Peyer's patch (tissue), 4 donors: Measurements from ENCODE around the gene ZNF396. TPM values are rescaled to one million over a fixed set of nuclear protein-coding genes. Genes with fewer than 3 reads are reported as not detected.

Experiments used
- DNase-seq, 3 donors: peaks; one replicate each; pipeline ENCODE4 v3.0.0-alpha.2; 2017 to 2019
- H3K27ac ChIP-seq, 4 donors: fragments of 200-600 bp; sonication (generic); one replicate each; pipeline ENCODE4 v1.5.1; 2016 to 2019
- H3K27me3 ChIP-seq, 2 donors: fragments of 200-600 bp; sonication (generic); one replicate each; pipeline ENCODE4 v1.5.1; 2019
- H3K36me3 ChIP-seq, 3 donors: fragments of 200-600 bp; sonication (generic); one replicate each; pipeline ENCODE4 v1.5.1; 2016 to 2019
- H3K4me1 ChIP-seq, 4 donors: fragments of 200-600 bp; sonication (generic); one replicate each; pipeline ENCODE4 v1.5.1; 2016 to 2019
- H3K4me3 ChIP-seq, 4 donors: fragments of 200-600 bp; sonication (generic); 1 replicate in 3 of 4; 2 replicates in 1 of 4; pipeline ENCODE4 v1.5.1; 2016 to 2019; ENCODE audit warnings: mild to moderate bottlenecking in 1 of 4
- H3K9me3 ChIP-seq, 4 donors: fragments of 200-600 bp; sonication (generic); one replicate each; pipeline ENCODE4 v1.5.1; 2016 to 2019; ENCODE audit warnings: mild to moderate bottlenecking in 1 of 4
- POLR2A ChIP-seq, 2 donors: fragments of 450-650 bp; IDR thresholded peaks; one replicate each; pipeline ENCODE4 v1.5.1; 2017; ENCODE audit warnings: antibody characterized with exemption in 2 of 2, mild to moderate bottlenecking in 2 of 2, moderate library complexity in 2 of 2
- total RNA-seq, 4 donors: library from RNA; depleted of rRNA; stranded (reverse); fragments of >200 nt; gene quantifications; one replicate each; pipeline ENCODE4 v1.1.0, GENCODE V29; 2016
- TF ChIP-seq, protein P1 (sequence below), 6 experiments: fragments of 450-650 bp in 4 of 6; fragments of 200-600 bp in 2 of 6; sonication (generic) in 1 of 6; IDR thresholded peaks; one replicate each; pipeline ENCODE4 v1.5.1; 2017 to 2019; ENCODE audit warnings: antibody characterized with exemption in 6 of 6, mild to moderate bottlenecking in 3 of 6, moderate library complexity in 1 of 6

ZNF396 gene
- total RNA-seq, 4 donors from 2014 or later, result 1.9 to 6.6 (median 3.7) TPM

DNA sequence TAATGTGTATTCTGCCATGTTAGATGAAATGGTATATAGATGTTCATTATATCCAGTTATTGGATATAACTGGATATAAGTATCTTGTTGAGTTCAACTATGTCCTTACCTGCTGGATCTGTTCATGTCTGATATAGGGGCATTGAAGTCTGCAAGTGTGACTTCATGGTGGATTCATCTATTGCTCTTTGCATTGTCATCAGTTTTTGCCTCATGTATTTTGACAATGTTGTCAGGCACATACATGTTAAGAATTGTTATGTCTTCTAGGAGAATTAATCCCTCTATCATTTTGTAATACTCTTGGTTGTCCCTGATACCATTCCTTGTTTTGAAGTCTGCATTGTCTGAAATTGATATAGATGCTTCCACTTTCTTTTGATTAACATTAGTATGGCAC, 48.3 kb downstream of the ZNF396 start:
- Histone ChIP-seq H3K36me3 (peaks cover 0 to 22% (median 0%) of the 10 kb centered on the region in 3 donors), H3K9me3 (no peaks in the 10 kb centered on the region), H3K27ac (no peak overlapping the region), H3K4me3 (no peak overlapping the region), H3K27me3 (no peaks in the 10 kb centered on the region), H3K4me1 (no peaks in the 10 kb centered on the region)
- TF ChIP-seq POLR2A (IDR thresholded peaks at IDR 0.05), result no peak
- TF ChIP-seq, protein P1, sequence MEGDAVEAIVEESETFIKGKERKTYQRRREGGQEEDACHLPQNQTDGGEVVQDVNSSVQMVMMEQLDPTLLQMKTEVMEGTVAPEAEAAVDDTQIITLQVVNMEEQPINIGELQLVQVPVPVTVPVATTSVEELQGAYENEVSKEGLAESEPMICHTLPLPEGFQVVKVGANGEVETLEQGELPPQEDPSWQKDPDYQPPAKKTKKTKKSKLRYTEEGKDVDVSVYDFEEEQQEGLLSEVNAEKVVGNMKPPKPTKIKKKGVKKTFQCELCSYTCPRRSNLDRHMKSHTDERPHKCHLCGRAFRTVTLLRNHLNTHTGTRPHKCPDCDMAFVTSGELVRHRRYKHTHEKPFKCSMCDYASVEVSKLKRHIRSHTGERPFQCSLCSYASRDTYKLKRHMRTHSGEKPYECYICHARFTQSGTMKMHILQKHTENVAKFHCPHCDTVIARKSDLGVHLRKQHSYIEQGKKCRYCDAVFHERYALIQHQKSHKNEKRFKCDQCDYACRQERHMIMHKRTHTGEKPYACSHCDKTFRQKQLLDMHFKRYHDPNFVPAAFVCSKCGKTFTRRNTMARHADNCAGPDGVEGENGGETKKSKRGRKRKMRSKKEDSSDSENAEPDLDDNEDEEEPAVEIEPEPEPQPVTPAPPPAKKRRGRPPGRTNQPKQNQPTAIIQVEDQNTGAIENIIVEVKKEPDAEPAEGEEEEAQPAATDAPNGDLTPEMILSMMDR (IDR thresholded peaks at IDR 0.05), result no peak
- DNase-seq, result no peak

- H3K4me3 ChIP-seq, result no peak overlapping the region
- H3K4me1 ChIP-seq, result no peaks in the 10 kb centered on the region
- peaks cover 0 to 5% (median 0%) of the 10 kb centered on the region in 3 donors for H3K36me3 ChIP-seq
- H3K27me3 ChIP-seq, result no peaks in the 10 kb centered on the region
- DNase-seq, result no peak
- H3K27ac ChIP-seq, result no peak overlapping the region
- TF ChIP-seq POLR2A (IDR thresholded peaks at IDR 0.05), result no peak
- TF ChIP-seq, protein P1 (IDR thresholded peaks at IDR 0.05), result no peak
- H3K9me3 ChIP-seq, result no peaks in the 10 kb centered on the region
Observed at GRCh38 chr18:35326695-35327387, 50.3 kb downstream of the ZNF396 start.

DNA sequence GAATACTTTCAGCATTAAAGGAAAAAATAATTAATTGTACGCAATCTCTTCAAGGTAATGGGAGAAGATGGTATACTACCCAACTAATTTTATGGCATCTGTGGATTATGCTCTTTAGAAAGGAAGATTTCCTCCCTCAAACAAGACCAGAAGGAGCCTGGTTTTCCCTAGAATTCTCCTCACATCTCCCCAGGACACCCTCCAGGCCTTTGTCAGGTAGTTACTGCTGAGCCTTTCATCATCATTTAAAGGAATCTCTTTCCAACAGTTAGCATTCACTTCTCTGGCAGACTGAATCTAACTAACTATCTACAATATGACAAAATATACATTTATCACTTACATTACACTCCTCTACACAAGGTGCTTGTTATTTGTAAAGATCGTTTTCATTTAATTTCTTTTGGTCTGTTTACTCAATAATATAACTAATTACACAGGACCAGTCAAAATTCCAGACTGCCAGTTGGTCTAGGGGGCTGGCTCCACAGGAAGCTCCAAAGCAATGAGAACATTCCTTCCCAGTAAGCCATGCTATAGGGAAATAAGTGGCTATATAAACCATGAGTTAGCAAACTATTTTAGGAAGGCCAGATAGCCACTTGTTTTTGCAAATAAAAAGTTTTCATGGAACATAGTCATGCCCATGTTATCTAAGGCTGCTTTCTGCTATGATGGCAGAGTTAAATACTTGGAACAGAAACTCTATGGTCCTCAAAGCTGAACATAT, 52.0 kb downstream of the ZNF396 start:
- H3K4me3 ChIP-seq, result no peak overlapping the region
- H3K9me3 ChIP-seq, result no peaks in the 10 kb centered on the region
- no peaks in the 10 kb centered on the region for H3K36me3 ChIP-seq
- no peaks in the 10 kb centered on the region for H3K27me3 ChIP-seq
- no peaks in the 10 kb centered on the region for H3K4me1 ChIP-seq
- TF ChIP-seq POLR2A (IDR thresholded peaks at IDR 0.05), result no peak
- TF ChIP-seq, protein P1 (IDR thresholded peaks at IDR 0.05), result no peak
- no peak overlapping the region for H3K27ac ChIP-seq
- no peak for DNase-seq

- Histone ChIP-seq H3K4me1 (no peaks in the 10 kb centered on the region), H3K27ac (no peak overlapping the region), H3K4me3 (no peak overlapping the region), H3K27me3 (no peaks in the 10 kb centered on the region), H3K9me3 (no peaks in the 10 kb centered on the region), H3K36me3 (no peaks in the 10 kb centered on the region)
- TF ChIP-seq, protein P1 (IDR thresholded peaks at IDR 0.05), result no peak
- TF ChIP-seq POLR2A (IDR thresholded peaks at IDR 0.05), result no peak
- DNase-seq, result no peak
Observed at GRCh38 chr18:35322486-35323458, 54.4 kb downstream of the ZNF396 start.

Other genes starting within 250 kb of the ZNF396 start
- 10 to 100 TPM; 25.4 to 38.0 (median 29.6) TPM for gene ZNF397, start 136.3 kb downstream of the ZNF396 start, total RNA-seq
- 10 to 100 TPM; 20.3 to 51.2 (median 26.8) TPM for gene ZSCAN30, start 87.1 kb downstream of the ZNF396 start, total RNA-seq
- gene ZNF24, start 32.9 kb downstream of the ZNF396 start, total RNA-seq, result 10 to 100 TPM; 22.8 to 36.3 (median 30.2) TPM
- 10 to 100 TPM in 3 of 4 donors, 1 to 10 TPM in 1; 9.5 to 20.6 (median 17.1) TPM for gene INO80C, start 120.6 kb upstream of the ZNF396 start, total RNA-seq
- 10 to 100 TPM; 30.5 to 87.6 (median 70.7) TPM for gene GALNT1, start 204.4 kb upstream of the ZNF396 start, total RNA-seq